ENCODE measurements around the gene PJA2. TPM values are rescaled to one million over a fixed set of nuclear protein-coding genes. Genes with fewer than 3 reads are reported as not detected.

Gene PJA2
- total RNA-seq, 1 experiment from 2014 or later = 51.5 TPM

DNA sequence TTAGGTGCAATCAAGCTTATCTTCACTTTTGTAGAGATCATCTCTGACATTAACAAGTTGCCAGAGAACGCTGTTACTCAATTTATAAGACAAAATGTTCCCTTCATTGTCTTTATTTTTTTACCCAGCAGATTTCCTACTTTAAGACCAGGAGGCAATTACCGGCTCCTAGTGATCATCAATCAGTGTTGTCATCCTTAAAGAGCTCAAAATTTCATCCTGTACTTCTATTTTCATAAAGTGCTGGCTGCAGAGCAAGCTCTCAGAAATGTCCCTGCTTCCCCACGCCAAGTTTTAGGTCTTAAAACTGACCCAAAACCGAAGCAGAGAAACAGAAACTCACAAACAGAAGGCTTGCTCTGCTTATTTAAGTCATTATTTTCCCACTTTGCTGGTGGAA is 82.9 kb downstream of the PJA2 start (continued):
- TF ChIP-seq, protein P1, sequence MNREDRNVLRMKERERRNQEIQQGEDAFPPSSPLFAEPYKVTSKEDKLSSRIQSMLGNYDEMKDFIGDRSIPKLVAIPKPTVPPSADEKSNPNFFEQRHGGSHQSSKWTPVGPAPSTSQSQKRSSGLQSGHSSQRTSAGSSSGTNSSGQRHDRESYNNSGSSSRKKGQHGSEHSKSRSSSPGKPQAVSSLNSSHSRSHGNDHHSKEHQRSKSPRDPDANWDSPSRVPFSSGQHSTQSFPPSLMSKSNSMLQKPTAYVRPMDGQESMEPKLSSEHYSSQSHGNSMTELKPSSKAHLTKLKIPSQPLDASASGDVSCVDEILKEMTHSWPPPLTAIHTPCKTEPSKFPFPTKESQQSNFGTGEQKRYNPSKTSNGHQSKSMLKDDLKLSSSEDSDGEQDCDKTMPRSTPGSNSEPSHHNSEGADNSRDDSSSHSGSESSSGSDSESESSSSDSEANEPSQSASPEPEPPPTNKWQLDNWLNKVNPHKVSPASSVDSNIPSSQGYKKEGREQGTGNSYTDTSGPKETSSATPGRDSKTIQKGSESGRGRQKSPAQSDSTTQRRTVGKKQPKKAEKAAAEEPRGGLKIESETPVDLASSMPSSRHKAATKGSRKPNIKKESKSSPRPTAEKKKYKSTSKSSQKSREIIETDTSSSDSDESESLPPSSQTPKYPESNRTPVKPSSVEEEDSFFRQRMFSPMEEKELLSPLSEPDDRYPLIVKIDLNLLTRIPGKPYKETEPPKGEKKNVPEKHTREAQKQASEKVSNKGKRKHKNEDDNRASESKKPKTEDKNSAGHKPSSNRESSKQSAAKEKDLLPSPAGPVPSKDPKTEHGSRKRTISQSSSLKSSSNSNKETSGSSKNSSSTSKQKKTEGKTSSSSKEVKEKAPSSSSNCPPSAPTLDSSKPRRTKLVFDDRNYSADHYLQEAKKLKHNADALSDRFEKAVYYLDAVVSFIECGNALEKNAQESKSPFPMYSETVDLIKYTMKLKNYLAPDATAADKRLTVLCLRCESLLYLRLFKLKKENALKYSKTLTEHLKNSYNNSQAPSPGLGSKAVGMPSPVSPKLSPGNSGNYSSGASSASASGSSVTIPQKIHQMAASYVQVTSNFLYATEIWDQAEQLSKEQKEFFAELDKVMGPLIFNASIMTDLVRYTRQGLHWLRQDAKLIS (CRISPR knock-in tag; IDR thresholded peaks at IDR 0.05; ENCODE audit: borderline replicate concordance) = no peak
- TF ChIP-seq ZNF396 (CRISPR knock-in tag; IDR thresholded peaks at IDR 0.05; ENCODE audit: borderline replicate concordance) (no peak), RORB (CRISPR knock-in tag; IDR thresholded peaks at IDR 0.05) (no peak), SOX15 (CRISPR knock-in tag; IDR thresholded peaks at IDR 0.05) (no peak), NR1H2 (CRISPR knock-in tag; IDR thresholded peaks at IDR 0.05) (no peak), JAZF1 (CRISPR knock-in tag; IDR thresholded peaks at IDR 0.05) (no peak), ESRRA (CRISPR knock-in tag; IDR thresholded peaks at IDR 0.05; ENCODE audit: borderline replicate concordance) (no peak), EMX1 (CRISPR knock-in tag; IDR thresholded peaks at IDR 0.05) (no peak)
- TF ChIP-seq, protein P2, sequence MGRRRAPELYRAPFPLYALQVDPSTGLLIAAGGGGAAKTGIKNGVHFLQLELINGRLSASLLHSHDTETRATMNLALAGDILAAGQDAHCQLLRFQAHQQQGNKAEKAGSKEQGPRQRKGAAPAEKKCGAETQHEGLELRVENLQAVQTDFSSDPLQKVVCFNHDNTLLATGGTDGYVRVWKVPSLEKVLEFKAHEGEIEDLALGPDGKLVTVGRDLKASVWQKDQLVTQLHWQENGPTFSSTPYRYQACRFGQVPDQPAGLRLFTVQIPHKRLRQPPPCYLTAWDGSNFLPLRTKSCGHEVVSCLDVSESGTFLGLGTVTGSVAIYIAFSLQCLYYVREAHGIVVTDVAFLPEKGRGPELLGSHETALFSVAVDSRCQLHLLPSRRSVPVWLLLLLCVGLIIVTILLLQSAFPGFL (CRISPR knock-in tag; IDR thresholded peaks at IDR 0.05; ENCODE audit: borderline replicate concordance) = no peak
- TF ChIP-seq, protein P3, sequence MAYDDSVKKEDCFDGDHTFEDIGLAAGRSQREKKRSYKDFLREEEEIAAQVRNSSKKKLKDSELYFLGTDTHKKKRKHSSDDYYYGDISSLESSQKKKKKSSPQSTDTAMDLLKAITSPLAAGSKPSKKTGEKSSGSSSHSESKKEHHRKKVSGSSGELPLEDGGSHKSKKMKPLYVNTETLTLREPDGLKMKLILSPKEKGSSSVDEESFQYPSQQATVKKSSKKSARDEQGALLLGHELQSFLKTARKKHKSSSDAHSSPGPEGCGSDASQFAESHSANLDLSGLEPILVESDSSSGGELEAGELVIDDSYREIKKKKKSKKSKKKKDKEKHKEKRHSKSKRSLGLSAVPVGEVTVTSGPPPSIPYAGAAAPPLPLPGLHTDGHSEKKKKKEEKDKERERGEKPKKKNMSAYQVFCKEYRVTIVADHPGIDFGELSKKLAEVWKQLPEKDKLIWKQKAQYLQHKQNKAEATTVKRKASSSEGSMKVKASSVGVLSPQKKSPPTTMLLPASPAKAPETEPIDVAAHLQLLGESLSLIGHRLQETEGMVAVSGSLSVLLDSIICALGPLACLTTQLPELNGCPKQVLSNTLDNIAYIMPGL (CRISPR knock-in tag; IDR thresholded peaks at IDR 0.05) = no peak
- TF ChIP-seq, protein P4, sequence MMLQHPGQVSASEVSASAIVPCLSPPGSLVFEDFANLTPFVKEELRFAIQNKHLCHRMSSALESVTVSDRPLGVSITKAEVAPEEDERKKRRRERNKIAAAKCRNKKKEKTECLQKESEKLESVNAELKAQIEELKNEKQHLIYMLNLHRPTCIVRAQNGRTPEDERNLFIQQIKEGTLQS (CRISPR knock-in tag; conservative IDR thresholded peaks at IDR 0.05) = no peak
- TF ChIP-seq, protein P5, sequence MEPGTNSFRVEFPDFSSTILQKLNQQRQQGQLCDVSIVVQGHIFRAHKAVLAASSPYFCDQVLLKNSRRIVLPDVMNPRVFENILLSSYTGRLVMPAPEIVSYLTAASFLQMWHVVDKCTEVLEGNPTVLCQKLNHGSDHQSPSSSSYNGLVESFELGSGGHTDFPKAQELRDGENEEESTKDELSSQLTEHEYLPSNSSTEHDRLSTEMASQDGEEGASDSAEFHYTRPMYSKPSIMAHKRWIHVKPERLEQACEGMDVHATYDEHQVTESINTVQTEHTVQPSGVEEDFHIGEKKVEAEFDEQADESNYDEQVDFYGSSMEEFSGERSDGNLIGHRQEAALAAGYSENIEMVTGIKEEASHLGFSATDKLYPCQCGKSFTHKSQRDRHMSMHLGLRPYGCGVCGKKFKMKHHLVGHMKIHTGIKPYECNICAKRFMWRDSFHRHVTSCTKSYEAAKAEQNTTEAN (CRISPR knock-in tag; IDR thresholded peaks at IDR 0.05) = no peak

DNA sequence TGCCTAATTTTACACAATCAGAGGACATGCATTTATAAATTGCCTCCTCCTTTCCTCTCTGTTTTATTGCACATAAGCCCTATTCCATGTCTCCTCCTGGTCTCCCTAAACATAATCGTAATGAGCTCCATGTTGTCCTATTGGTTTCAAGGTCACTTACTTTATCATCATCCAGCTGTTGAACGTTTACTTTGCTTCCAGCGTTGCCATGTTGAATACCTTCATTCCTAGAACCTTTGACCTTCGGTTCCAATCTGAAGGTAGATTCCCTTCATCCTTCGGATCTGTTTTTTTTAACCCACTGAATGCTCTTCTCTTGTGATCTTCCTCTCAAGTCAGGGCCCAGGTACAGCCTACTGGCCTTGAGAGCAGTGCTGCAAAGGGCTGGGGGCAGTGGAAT is 84.3 kb downstream of the PJA2 start:
- no peak overlapping the region for H3K27ac Mint-ChIP-seq
- no peak overlapping the region for H3K4me3 Mint-ChIP-seq
- ChIA-PET CTCF (no interaction called here), POLR2A (no interaction called here)
- ATAC-seq (no peak), DNase-seq (ENCODE audit: low spot score) (no peak)
- no peaks in the 10 kb centered on the region for H3K4me1 Mint-ChIP-seq
- no peaks in the 10 kb centered on the region for H3K36me3 Mint-ChIP-seq
- TF ChIP-seq IRF2 (CRISPR knock-in tag; IDR thresholded peaks at IDR 0.05; ENCODE audit: borderline replicate concordance, low read depth) (no peak), ZNF232 (CRISPR knock-in tag; IDR thresholded peaks at IDR 0.05) (no peak), GTF2I (CRISPR knock-in tag; conservative IDR thresholded peaks at IDR 0.05) (no peak), TP53 (CRISPR knock-in tag; IDR thresholded peaks at IDR 0.05) (no peak), SMAD3 (CRISPR knock-in tag; IDR thresholded peaks at IDR 0.05; ENCODE audit: borderline replicate concordance) (no peak), ZNF671 (CRISPR knock-in tag; IDR thresholded peaks at IDR 0.05) (no peak), TEAD4 (CRISPR knock-in tag; IDR thresholded peaks at IDR 0.05) (no peak), PRRX2 (CRISPR knock-in tag; IDR thresholded peaks at IDR 0.05) (no peak), FOXP1 (CRISPR knock-in tag; IDR thresholded peaks at IDR 0.05; ENCODE audit: borderline replicate concordance) (no peak), FOXJ3 (CRISPR knock-in tag; IDR thresholded peaks at IDR 0.05; ENCODE audit: borderline replicate concordance) (no peak), EMX1 (CRISPR knock-in tag; IDR thresholded peaks at IDR 0.05) (no peak)
- TF ChIP-seq, protein P6, sequence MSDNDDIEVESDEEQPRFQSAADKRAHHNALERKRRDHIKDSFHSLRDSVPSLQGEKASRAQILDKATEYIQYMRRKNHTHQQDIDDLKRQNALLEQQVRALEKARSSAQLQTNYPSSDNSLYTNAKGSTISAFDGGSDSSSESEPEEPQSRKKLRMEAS (CRISPR knock-in tag; IDR thresholded peaks at IDR 0.05) = no peak
- TF ChIP-seq, protein P7, sequence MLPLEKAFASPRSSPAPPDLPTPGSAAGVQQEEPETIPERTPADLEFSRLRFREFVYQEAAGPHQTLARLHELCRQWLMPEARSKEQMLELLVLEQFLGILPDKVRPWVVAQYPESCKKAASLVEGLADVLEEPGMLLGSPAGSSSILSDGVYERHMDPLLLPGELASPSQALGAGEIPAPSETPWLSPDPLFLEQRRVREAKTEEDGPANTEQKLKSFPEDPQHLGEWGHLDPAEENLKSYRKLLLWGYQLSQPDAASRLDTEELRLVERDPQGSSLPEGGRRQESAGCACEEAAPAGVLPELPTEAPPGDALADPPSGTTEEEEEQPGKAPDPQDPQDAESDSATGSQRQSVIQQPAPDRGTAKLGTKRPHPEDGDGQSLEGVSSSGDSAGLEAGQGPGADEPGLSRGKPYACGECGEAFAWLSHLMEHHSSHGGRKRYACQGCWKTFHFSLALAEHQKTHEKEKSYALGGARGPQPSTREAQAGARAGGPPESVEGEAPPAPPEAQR (CRISPR knock-in tag; IDR thresholded peaks at IDR 0.05) = no peak
- H3K27me3 Mint-ChIP-seq (ENCODE audit: low read depth) = no peaks in the 10 kb centered on the region
- no peaks in the 10 kb centered on the region for H3K9me3 Mint-ChIP-seq
